Activated B cell treated with CpG ODN at 0.5 μM for 24 hours (primary cell): ENCODE measurements around the gene TTC39B. TPM values are rescaled to one million over a fixed set of nuclear protein-coding genes. Genes with fewer than 3 reads are reported as not detected.

Source experiments
- ATAC-seq: fragments of 200-7000 bp; cut with Tn5 transposase; one replicate; pipeline ENCODE4 v1.10.0; 2021; ENCODE audit warnings: low read depth, mild to moderate bottlenecking, moderate library complexity
- CTCF ChIA-PET: fragments of 350-600 bp; sonication (Branson Sonifier 250); formaldehyde crosslinking; loops from one replicate; lab custom pipeline; 2021; ENCODE audit warnings: antibody characterized with exemption; lab: Charles Lee
- POLR2A ChIA-PET: fragments of 350-600 bp; sonication (Branson Sonifier 250); formaldehyde crosslinking; loops from one replicate; lab custom pipeline; 2021; ENCODE audit warnings: antibody characterized with exemption; lab: Charles Lee
- DNase-seq: peaks from one replicate; pipeline ENCODE4 v3.0.0; 2022
- H3K27ac Mint-ChIP-seq: one replicate; pipeline ENCODE4 v1.8.0; 2020; ENCODE audit warnings: mixed read lengths
- H3K27me3 Mint-ChIP-seq: one replicate; pipeline ENCODE4 v1.8.0; 2021; ENCODE audit warnings: mixed read lengths
- H3K36me3 Mint-ChIP-seq: one replicate; pipeline ENCODE4 v1.8.0; 2021; ENCODE audit warnings: low read depth, mixed read lengths
- H3K4me1 Mint-ChIP-seq: one replicate; pipeline ENCODE4 v1.8.0; 2021; ENCODE audit warnings: mixed read lengths
- H3K4me3 Mint-ChIP-seq: one replicate; pipeline ENCODE4 v1.8.0; 2020; ENCODE audit warnings: mild to moderate bottlenecking, mixed read lengths
- H3K9me3 Mint-ChIP-seq: one replicate; pipeline ENCODE4 v1.8.0; 2020; ENCODE audit warnings: mixed read lengths
- intact Hi-C: fragments of 100-400 bp; cut with micrococcal nuclease; formaldehyde crosslinking; loops from one replicate; pipeline ENCODE4 v1.15.1; 2024
- total RNA-seq: library from RNA; stranded (reverse); gene quantifications from 2 replicates; pipeline ENCODE4 v1.2.3, GENCODE V29; 2022
- TF ChIP-seq, protein P1 (sequence below): fragments of 200-600 bp; IDR thresholded peaks from one replicate; pipeline ENCODE4 v1.8.0; 2022; ENCODE audit warnings: antibody characterized with exemption, mild to moderate bottlenecking

The TTC39B gene
- total RNA-seq, 1 donor from 2014 or later: 6.6 TPM

DNA sequence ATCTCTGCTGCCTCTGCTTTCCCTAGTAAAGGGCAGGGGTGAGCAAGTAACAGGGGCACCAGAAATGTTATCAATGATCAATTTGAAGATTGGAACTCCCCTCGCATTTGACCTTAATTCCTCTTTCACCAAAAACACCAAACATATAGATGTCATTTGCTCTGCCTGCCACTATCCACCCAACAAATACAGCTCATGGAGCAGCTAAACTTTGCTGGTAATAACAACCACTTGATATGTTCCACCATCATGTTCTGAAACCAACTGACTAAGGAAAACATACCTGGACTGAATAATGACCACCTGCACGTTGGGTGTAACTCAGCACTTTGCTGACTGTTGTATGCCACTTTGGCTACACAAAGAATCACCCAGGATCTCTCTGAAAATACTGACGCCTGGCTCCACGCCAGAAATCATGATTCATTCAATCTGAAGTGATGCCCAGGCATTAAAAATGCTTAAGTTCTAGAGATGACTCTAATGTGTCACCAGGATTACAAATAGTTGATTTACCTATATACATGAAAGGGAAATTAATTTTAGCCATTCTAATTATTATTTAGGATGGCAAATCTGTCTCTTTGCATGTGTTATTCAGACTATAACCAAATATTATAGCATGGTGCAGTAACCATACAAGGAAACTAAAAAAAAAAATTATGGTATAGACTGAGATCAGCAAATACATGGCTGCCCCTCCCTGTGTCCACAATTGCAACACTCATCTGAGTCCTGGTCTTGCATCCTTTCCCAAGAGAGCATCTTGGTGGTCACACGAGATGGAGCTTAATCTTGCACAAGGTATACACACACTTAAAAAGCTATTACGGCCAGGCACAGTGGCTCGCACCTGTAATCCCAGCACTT, 43.1 kb upstream of the TTC39B start:
- H3K4me1 Mint-ChIP-seq: no peaks in the 10 kb centered on the region
- CTCF ChIA-PET: no interaction called here
- TF ChIP-seq, protein P1, sequence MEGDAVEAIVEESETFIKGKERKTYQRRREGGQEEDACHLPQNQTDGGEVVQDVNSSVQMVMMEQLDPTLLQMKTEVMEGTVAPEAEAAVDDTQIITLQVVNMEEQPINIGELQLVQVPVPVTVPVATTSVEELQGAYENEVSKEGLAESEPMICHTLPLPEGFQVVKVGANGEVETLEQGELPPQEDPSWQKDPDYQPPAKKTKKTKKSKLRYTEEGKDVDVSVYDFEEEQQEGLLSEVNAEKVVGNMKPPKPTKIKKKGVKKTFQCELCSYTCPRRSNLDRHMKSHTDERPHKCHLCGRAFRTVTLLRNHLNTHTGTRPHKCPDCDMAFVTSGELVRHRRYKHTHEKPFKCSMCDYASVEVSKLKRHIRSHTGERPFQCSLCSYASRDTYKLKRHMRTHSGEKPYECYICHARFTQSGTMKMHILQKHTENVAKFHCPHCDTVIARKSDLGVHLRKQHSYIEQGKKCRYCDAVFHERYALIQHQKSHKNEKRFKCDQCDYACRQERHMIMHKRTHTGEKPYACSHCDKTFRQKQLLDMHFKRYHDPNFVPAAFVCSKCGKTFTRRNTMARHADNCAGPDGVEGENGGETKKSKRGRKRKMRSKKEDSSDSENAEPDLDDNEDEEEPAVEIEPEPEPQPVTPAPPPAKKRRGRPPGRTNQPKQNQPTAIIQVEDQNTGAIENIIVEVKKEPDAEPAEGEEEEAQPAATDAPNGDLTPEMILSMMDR: no peak
- DNase-seq (no peak), ATAC-seq (no peak)
- no peak overlapping the region for H3K4me3 Mint-ChIP-seq
- H3K36me3 Mint-ChIP-seq: no peaks in the 10 kb centered on the region
- no peak overlapping the region for H3K27ac Mint-ChIP-seq
- intact Hi-C loops: loop anchor here (10.0 kb wide), 1 partner anchor 255 kb away; no protein-coding TSS in a partner anchor
- no peaks in the 10 kb centered on the region for H3K27me3 Mint-ChIP-seq
- POLR2A ChIA-PET: no interaction called here
- H3K9me3 Mint-ChIP-seq: no peaks in the 10 kb centered on the region

DNA sequence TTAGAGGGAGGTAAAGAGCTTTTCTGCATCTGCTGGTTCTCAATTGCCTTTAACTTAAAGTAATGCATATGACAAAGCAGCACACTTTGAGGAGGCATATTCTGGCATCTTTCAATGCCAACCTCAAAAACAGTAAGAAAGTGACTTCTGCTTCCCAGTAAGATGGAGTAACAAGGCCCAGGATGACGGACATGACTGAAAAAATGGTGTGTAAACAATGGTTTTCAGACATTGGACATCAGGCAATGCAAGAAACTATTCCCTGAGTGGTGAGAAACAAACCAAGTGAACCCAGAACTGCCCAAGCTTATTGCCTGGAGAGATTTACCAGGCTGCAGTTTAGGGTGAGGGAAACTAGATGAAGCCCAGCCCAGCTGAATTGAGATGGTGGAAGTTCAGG, 39.8 kb upstream of the TTC39B start:
- ATAC-seq (no peak), DNase-seq (no peak)
- Mint-ChIP-seq H3K27ac (no peak overlapping the region), H3K4me1 (no peaks in the 10 kb centered on the region), H3K27me3 (peaks cover 9% of the 10 kb centered on the region), H3K36me3 (no peaks in the 10 kb centered on the region), H3K4me3 (no peak overlapping the region), H3K9me3 (no peaks in the 10 kb centered on the region)
- intact Hi-C loops: no loop called here
- POLR2A ChIA-PET: no interaction called here
- TF ChIP-seq, protein P1: no peak
- CTCF ChIA-PET: no interaction called here

DNA sequence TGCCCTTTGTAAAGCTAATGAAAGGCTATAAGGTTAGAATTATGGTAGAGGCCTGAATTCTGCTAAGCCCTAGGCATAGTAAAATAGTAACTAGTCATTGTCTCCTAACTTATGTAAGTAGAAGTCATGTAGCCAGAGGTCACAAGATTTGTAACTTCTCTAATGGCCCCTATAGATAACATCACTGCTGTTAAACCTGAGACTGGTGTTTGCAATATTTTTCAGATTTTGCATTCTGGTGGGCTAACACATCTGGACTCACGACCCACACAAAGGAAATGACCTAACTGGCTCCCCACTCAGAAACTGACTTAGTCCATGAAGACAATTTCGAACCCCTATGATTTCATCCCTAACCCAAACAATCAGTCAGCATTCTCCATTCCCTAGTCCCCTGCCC, 37.2 kb upstream of the TTC39B start:
- CTCF ChIA-PET: no interaction called here
- intact Hi-C loops: no loop called here
- H3K4me3 Mint-ChIP-seq: no peak overlapping the region
- TF ChIP-seq, protein P1: no peak
- no peak for ATAC-seq
- H3K9me3 Mint-ChIP-seq: peaks cover 2% of the 10 kb centered on the region
- DNase-seq: no peak
- peaks cover 12% of the 10 kb centered on the region for H3K27me3 Mint-ChIP-seq
- H3K27ac Mint-ChIP-seq: no peak overlapping the region
- no peaks in the 10 kb centered on the region for H3K36me3 Mint-ChIP-seq
- POLR2A ChIA-PET: no interaction called here
- no peaks in the 10 kb centered on the region for H3K4me1 Mint-ChIP-seq

DNA sequence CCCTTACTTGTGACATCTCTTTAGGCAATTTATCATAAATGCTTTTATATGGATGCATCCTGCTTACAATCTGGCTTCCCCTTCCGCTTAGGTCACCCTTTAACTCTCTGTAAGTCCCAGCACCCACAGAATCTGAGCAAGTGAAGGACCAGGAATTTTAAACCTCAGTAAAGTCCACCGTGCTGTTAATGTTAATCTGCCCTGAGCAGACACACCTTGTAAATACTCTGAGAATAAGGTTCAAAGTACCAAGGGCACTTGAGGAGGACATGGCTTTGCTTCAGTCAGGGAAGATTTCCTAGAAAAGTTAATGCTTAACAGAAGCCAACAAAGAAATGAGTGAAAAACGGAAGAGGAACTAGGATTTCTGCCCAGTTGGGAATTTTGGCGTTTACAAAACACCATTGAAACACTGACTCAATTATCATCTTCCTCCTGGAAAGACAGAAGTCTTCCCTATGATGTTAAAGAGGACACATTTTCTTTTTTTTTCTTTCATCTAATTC, 26.4 kb upstream of the TTC39B start:
- POLR2A ChIA-PET: no interaction called here
- Mint-ChIP-seq H3K27ac (no peak overlapping the region), H3K27me3 (peaks cover 21% of the 10 kb centered on the region), H3K4me3 (no peak overlapping the region), H3K9me3 (no peaks in the 10 kb centered on the region), H3K36me3 (no peaks in the 10 kb centered on the region), H3K4me1 (no peaks in the 10 kb centered on the region)
- no peak for ATAC-seq
- DNase-seq: no peak
- intact Hi-C loops: no loop called here
- CTCF ChIA-PET: no interaction called here
- TF ChIP-seq, protein P1: no peak

DNA sequence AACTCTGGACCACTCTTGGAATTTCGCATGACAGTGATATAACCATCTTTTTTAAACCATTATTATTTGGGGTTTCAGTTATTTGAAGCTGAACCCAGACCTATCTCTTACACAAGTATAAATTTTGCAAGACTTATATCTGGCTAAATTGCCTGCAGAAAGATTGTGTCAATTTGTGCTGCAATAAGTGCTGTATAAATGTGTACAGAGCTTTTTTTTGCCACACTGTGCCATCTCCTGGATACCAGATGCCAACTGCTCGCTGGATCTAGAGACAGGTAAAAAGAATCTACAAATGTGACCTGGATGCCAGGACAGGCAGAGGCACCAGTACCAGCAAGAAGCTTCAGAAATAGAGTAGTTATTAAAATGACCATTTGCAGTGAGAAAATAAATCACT, 25.9 kb upstream of the TTC39B start:
- intact Hi-C loops: no loop called here
- H3K4me3 Mint-ChIP-seq: no peak overlapping the region
- peaks cover 21% of the 10 kb centered on the region for H3K27me3 Mint-ChIP-seq
- H3K27ac Mint-ChIP-seq: no peak overlapping the region
- DNase-seq (no peak), ATAC-seq (no peak)
- TF ChIP-seq, protein P1: no peak
- no peaks in the 10 kb centered on the region for H3K36me3 Mint-ChIP-seq
- ChIA-PET POLR2A (no interaction called here), CTCF (interaction anchor here (1.0 kb wide), 1 partner anchor 55 kb away, joined by 3 read pairs; no protein-coding TSS in a partner anchor)
- H3K4me1 Mint-ChIP-seq: peaks cover 2% of the 10 kb centered on the region
- no peaks in the 10 kb centered on the region for H3K9me3 Mint-ChIP-seq
